NB4 (cell line): ENCODE data around the gene INPP5B.

ENCODE experiments used
- POLR2A ChIP-seq: IDR thresholded peaks from 2 replicates; pipeline ENCODE4 v1.6.1; 2011; ENCODE audit warnings: mild to moderate bottlenecking; ENCODE audit not compliant: insufficient read length; ENCODE audit errors: extremely low read depth
- TF ChIP-seq, protein P1 (sequence below): IDR thresholded peaks from one replicate; pipeline ENCODE4 v1.5.1; 2012; ENCODE audit warnings: low read depth, low read length
- TF ChIP-seq, protein P2 (sequence below): IDR thresholded peaks from 2 replicates; pipeline ENCODE4 v1.6.1; 2011; ENCODE audit warnings: low read depth, low read length

DNA sequence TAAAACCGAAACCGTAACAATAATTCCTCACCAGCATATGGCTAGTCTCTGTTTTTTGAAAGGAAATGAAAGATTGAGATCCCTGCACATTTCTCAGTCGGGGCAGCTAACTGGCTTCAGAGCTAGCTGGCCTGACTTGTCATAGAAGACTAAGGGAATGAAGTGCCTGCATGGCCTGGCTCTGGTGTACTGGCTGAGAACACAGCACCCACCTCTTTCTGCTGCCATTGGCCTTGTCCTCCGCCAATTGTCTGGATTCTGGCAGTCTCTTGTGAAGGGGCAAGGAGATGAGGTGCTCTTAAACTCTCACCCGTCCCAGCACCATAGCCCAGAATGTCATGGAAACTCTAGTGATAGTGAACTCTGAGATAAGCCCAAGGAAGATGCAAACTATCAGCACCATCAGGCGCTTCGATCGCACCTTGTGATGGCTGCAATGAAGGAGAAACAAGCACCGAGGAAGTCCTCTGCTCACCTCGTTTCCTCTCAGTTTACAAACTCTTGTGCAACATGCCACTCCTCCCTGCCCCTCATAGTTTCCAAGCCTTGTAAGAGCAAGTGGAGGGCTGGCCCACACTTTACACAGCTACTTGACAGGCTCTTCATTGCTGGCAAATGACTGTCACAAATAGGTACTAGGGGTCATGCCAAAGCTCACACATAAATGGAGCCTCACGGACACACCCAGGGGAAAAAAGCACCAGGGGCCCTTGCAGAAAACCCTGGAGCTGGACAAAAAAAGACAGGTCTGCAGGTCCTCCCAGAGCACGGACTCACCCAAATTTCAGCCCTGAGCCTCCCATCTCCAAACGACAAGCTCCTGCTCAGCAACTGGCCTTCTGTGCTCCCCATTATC, 16.4 kb downstream of the INPP5B start:
- TF ChIP-seq, protein P1, sequence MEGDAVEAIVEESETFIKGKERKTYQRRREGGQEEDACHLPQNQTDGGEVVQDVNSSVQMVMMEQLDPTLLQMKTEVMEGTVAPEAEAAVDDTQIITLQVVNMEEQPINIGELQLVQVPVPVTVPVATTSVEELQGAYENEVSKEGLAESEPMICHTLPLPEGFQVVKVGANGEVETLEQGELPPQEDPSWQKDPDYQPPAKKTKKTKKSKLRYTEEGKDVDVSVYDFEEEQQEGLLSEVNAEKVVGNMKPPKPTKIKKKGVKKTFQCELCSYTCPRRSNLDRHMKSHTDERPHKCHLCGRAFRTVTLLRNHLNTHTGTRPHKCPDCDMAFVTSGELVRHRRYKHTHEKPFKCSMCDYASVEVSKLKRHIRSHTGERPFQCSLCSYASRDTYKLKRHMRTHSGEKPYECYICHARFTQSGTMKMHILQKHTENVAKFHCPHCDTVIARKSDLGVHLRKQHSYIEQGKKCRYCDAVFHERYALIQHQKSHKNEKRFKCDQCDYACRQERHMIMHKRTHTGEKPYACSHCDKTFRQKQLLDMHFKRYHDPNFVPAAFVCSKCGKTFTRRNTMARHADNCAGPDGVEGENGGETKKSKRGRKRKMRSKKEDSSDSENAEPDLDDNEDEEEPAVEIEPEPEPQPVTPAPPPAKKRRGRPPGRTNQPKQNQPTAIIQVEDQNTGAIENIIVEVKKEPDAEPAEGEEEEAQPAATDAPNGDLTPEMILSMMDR: no peak
- TF ChIP-seq POLR2A: no peak
- TF ChIP-seq, protein P2, sequence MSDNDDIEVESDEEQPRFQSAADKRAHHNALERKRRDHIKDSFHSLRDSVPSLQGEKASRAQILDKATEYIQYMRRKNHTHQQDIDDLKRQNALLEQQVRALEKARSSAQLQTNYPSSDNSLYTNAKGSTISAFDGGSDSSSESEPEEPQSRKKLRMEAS: peak; percentile 81
